A549 (cell line): ENCODE results near the gene RAP1GDS1. TPM values are rescaled to one million over a fixed set of nuclear protein-coding genes. Genes with fewer than 3 reads are reported as not detected.

ENCODE experiments used
- ATAC-seq, 2 experiments: fragments of 200-7000 bp in 1 of 2; fragments of >200 bp in 1 of 2; cut with Nextera tagmentation in 1 of 2; cut with Tn5 transposase in 1 of 2; 3 replicates each; pipeline versions ENCODE4 v1.8.0 to v1.9.1; 2018 to 2020; ENCODE audit warnings: mild to moderate bottlenecking in 1 of 2, moderate library complexity in 1 of 2
- CTCF ChIA-PET: fragments of 300-600 bp; sonication (Branson Sonifier 250); formaldehyde crosslinking; extraction: SDS; loops from one replicate; lab custom pipeline; 2021; ENCODE audit warnings: antibody characterized with exemption, inconsistent platforms; lab: Yijun Ruan, JAX
- POLR2A ChIA-PET: fragments of 350-600 bp; formaldehyde crosslinking; extraction: SDS; loops from one replicate; lab custom pipeline; 2021; ENCODE audit warnings: antibody characterized with exemption, inconsistent platforms; lab: Yijun Ruan, JAX
- DNase-seq, 2 experiments: peaks; one replicate each; pipeline versions ENCODE4 v3.0.0 to v3.0.0-alpha.2; 2011 to 2016; ENCODE audit warnings: low read depth in 1 of 2, low spot score in 1 of 2
- FAIRE-seq: peaks from 2 replicates; lab custom pipeline; 2011; peaks lifted over from hg19 to GRCh38; lab: Jason Lieb, UNC
- H3K27ac ChIP-seq, 2 experiments: fragments of >200 bp; sonication (Bioruptor Twin); formaldehyde crosslinking; 3 replicates each; pipeline ENCODE4 v1.5.1; 2016 to 2017
- H3K4me1 ChIP-seq: fragments of >200 bp; sonication (Bioruptor Twin); formaldehyde crosslinking; 3 replicates; pipeline ENCODE4 v1.6.1; 2016
- H3K4me2 ChIP-seq: fragments of >200 bp; sonication (Bioruptor Twin); formaldehyde crosslinking; 3 replicates; pipeline ENCODE4 v1.6.1; 2016
- H3K4me3 ChIP-seq: fragments of >200 bp; sonication (Bioruptor Twin); formaldehyde crosslinking; 3 replicates; pipeline ENCODE4 v1.5.1; 2016
- H3K9me3 ChIP-seq: fragments of >200 bp; sonication (Bioruptor Twin); formaldehyde crosslinking; 3 replicates; pipeline ENCODE4 v1.6.1; 2016
- BHLHE40 ChIP-seq: IDR thresholded peaks from 2 replicates; pipeline ENCODE4 v1.6.1; 2012; ENCODE audit warnings: low read depth, low read length, inconsistent platforms
- CBX2 ChIP-seq: fragments of 200-600 bp; sonication (generic); IDR thresholded peaks from 2 replicates; pipeline ENCODE4 v1.6.1; 2016; ENCODE audit warnings: low read depth, mild to moderate bottlenecking, borderline replicate concordance
- CHD2 ChIP-seq: fragments of 150-350 bp; IDR thresholded peaks from 2 replicates; pipeline ENCODE4 v1.6.1; 2014; ENCODE audit warnings: low read length; ENCODE audit not compliant: partially characterized antibody
- CHD4 ChIP-seq: fragments of 200-600 bp; sonication (generic); IDR thresholded peaks from 2 replicates; pipeline ENCODE4 v1.6.1; 2016; ENCODE audit warnings: antibody characterized with exemption, mild to moderate bottlenecking, borderline replicate concordance
- EHMT2 ChIP-seq: fragments of 200-600 bp; sonication (generic); IDR thresholded peaks from 2 replicates; pipeline ENCODE4 v1.6.1; 2016; ENCODE audit warnings: antibody characterized with exemption, low read depth, mild to moderate bottlenecking, moderate library complexity
- ELK1 ChIP-seq: fragments of 150-350 bp; IDR thresholded peaks from 2 replicates; pipeline ENCODE4 v1.6.1; 2014; ENCODE audit warnings: low read depth, mild to moderate bottlenecking, low read length
- ESRRA ChIP-seq: fragments of 150-350 bp; IDR thresholded peaks from 2 replicates; pipeline ENCODE4 v1.6.1; 2014; ENCODE audit warnings: mild to moderate bottlenecking, low read length, borderline replicate concordance
- FOSB ChIP-seq: fragments of 250-450 bp; sonication (Bioruptor Pico); IDR thresholded peaks from 2 replicates; pipeline ENCODE4 v1.5.0; 2020; ENCODE audit warnings: mild to moderate bottlenecking, moderate library complexity
- HDAC2 ChIP-seq: fragments of 200-600 bp; sonication (generic); IDR thresholded peaks from 2 replicates; pipeline ENCODE4 v1.6.1; 2016
- HEYL ChIP-seq: fragments of 250-450 bp; sonication (Bioruptor Pico); IDR thresholded peaks from 2 replicates; pipeline ENCODE4 v1.8.0; 2021; ENCODE audit warnings: mild to moderate bottlenecking, moderate library complexity
- HMGXB4 ChIP-seq: fragments of 250-450 bp; sonication (Bioruptor Pico); IDR thresholded peaks from 2 replicates; pipeline ENCODE4 v1.5.0; 2021; ENCODE audit warnings: mild to moderate bottlenecking, moderate library complexity, borderline replicate concordance
- HOXA7 ChIP-seq: fragments of 250-450 bp; sonication (Bioruptor Pico); IDR thresholded peaks from 2 replicates; pipeline ENCODE4 v1.5.0; 2020; ENCODE audit warnings: mild to moderate bottlenecking, moderate library complexity
- HOXB5 ChIP-seq: fragments of 250-450 bp; sonication (Bioruptor Pico); IDR thresholded peaks from 2 replicates; pipeline ENCODE4 v1.5.0; 2020; ENCODE audit warnings: mild to moderate bottlenecking, moderate library complexity
- JUN ChIP-seq, 2 experiments: fragments of >200 bp; sonication (Bioruptor Twin); formaldehyde crosslinking; IDR thresholded peaks; 2 replicates in 1 of 2; 3 replicates in 1 of 2; pipeline ENCODE4 v1.6.1; 2016 to 2017
- KDM1A ChIP-seq: fragments of 200-600 bp; sonication (generic); IDR thresholded peaks from 2 replicates; pipeline ENCODE4 v1.6.1; 2016; ENCODE audit warnings: low read depth, mild to moderate bottlenecking
- KDM5A ChIP-seq: fragments of 200-600 bp; sonication (generic); IDR thresholded peaks from 2 replicates; pipeline ENCODE4 v1.6.1; 2016; ENCODE audit warnings: antibody characterized with exemption, mild to moderate bottlenecking
- MAZ ChIP-seq: fragments of 150-350 bp; IDR thresholded peaks from 2 replicates; pipeline ENCODE4 v1.6.1; 2014; ENCODE audit warnings: antibody characterized with exemption, low read depth, low read length, borderline replicate concordance
- NFE2L2 ChIP-seq: fragments of 150-350 bp; conservative IDR thresholded peaks from 2 replicates; pipeline ENCODE4 v1.6.1; 2014; ENCODE audit warnings: low read length
- NPAS2 ChIP-seq: fragments of 250-450 bp; sonication (Bioruptor Pico); IDR thresholded peaks from 2 replicates; pipeline ENCODE4 v1.8.0; 2022; ENCODE audit warnings: mild to moderate bottlenecking, moderate library complexity, borderline replicate concordance
- NR3C1 ChIP-seq: fragments of >200 bp; sonication (Bioruptor Twin); formaldehyde crosslinking; IDR thresholded peaks from 3 replicates; pipeline ENCODE4 v1.6.1; 2017
- PHF8 ChIP-seq: fragments of 200-600 bp; sonication (generic); IDR thresholded peaks from 2 replicates; pipeline ENCODE4 v1.6.1; 2016; ENCODE audit warnings: low read depth, mild to moderate bottlenecking, antibody characterized with exemption, moderate library complexity, borderline replicate concordance
- RAD21 ChIP-seq, 2 experiments: fragments of >200 bp in 1 of 2; sonication (Bioruptor Twin) in 1 of 2; formaldehyde crosslinking in 1 of 2; IDR thresholded peaks in 1 of 2; conservative IDR thresholded peaks in 1 of 2; 2 replicates in 1 of 2; 3 replicates in 1 of 2; pipeline ENCODE4 v1.6.1; 2012 to 2018; ENCODE audit warnings: inconsistent platforms in 1 of 2
- RFX5 ChIP-seq: fragments of 450-650 bp; IDR thresholded peaks from 2 replicates; pipeline ENCODE4 v1.7.1; 2014; ENCODE audit warnings: antibody characterized with exemption, mild to moderate bottlenecking, moderate library complexity
- RNF2 ChIP-seq: fragments of 200-600 bp; sonication (generic); IDR thresholded peaks from 2 replicates; pipeline ENCODE4 v1.6.1; 2016; ENCODE audit warnings: low read depth, mild to moderate bottlenecking, antibody characterized with exemption, moderate library complexity, borderline replicate concordance
- SREBF2 ChIP-seq: fragments of 450-650 bp; IDR thresholded peaks from 2 replicates; pipeline ENCODE4 v1.6.1; 2014; ENCODE audit warnings: mild to moderate bottlenecking, moderate library complexity
- TFCP2L1 ChIP-seq: fragments of 250-450 bp; sonication (Bioruptor Pico); IDR thresholded peaks from 2 replicates; pipeline ENCODE4 v1.5.0; 2021; ENCODE audit warnings: mild to moderate bottlenecking
- USF2 ChIP-seq: fragments of 450-650 bp; IDR thresholded peaks from 2 replicates; pipeline ENCODE4 v1.6.1; 2014; ENCODE audit warnings: antibody characterized with exemption
- ZC3H11A ChIP-seq: fragments of 450-650 bp; IDR thresholded peaks from 2 replicates; pipeline ENCODE4 v1.6.1; 2014; ENCODE audit warnings: antibody characterized with exemption, mild to moderate bottlenecking
- ZNF302 ChIP-seq: fragments of 250-450 bp; sonication (Bioruptor Pico); IDR thresholded peaks from 2 replicates; pipeline ENCODE4 v1.9.0; 2021; ENCODE audit warnings: inconsistent platforms, mild to moderate bottlenecking, moderate library complexity
- WGBS: methylation state at CpG from one replicate; pipeline ENCODE4 v1.1.6; 2017; ENCODE audit errors: missing lambda C conversion rate; 5-methylcytosine and 5-hydroxymethylcytosine counted together
- polyA minus RNA-seq: library from RNA; depleted of rRNA, polyadenylated mRNA; stranded (reverse); fragments of >200 nt; gene quantifications from 2 replicates; pipeline ENCODE4 v1.2.3, GENCODE V29; 2011; rRNA and poly(A)+ RNA removed
- polyA plus RNA-seq, 4 experiments: library from polyadenylated mRNA; depleted of rRNA in 3 of 4; stranded (reverse); fragments of >200 nt; fragmentation: RNase III in 1 of 4; extraction: RNeasy Plus Mini Kit Qiagen cat#74134 plus additional on column Dnase treatment in 1 of 4; gene quantifications; 2 replicates in 3 of 4; 3 replicates in 1 of 4; pipeline ENCODE4 v1.2.3, GENCODE V29; 2011 to 2017
- TF ChIP-seq, protein P1 (sequence below): IDR thresholded peaks from 2 replicates; pipeline ENCODE4 v1.6.1; 2012
- TF ChIP-seq, protein P2 (sequence below): fragments of >200 bp; sonication (Bioruptor Twin); formaldehyde crosslinking; IDR thresholded peaks from 2 replicates; pipeline ENCODE4 v1.6.1; 2016
- TF ChIP-seq, protein P3 (sequence below): IDR thresholded peaks from 2 replicates; pipeline ENCODE4 v1.6.1; 2012

RAP1GDS1 gene
- polyA plus RNA-seq (2011; rRNA removed) (30.7 and 31.6 TPM in 2 replicates), polyA plus RNA-seq (2017; fragmentation: RNase III; extraction: RNeasy Plus Mini Kit Qiagen cat#74134 plus additional on column Dnase treatment) (29.3 to 31.0 TPM (median 29.3 TPM) in 3 replicates), polyA minus RNA-seq (20.5 and 29.2 TPM in 2 replicates)
- polyA plus RNA-seq (2012; cell fraction: cytosol; rRNA removed) = 10.7 and 12.3 TPM in 2 replicates
- polyA plus RNA-seq (2012; cell fraction: nucleus; rRNA removed) = 5.9 and 6.4 TPM in 2 replicates

- H3K4me2 ChIP-seq = peak within 1 kb of the TSS; percentile 93
- ATAC-seq (peak; percentile 82 to 92), FAIRE-seq (no peak), DNase-seq (peak; percentile 82 to 95)
- peak within 1 kb of the TSS; percentile 96 to 99 for H3K27ac ChIP-seq
- peak within 1 kb of the TSS; percentile 86 for H3K4me3 ChIP-seq
- POLR2A ChIA-PET = interaction anchor here (0.6 to 2.1 kb wide), 17 partner anchors 9 to 1688 kb away, joined by 3 to 15 read pairs (median 5); partner anchors contain the start of genes ADH5, EIF4E, METAP1 and STPG2
- CTCF ChIA-PET = interaction anchor here (0.9 to 1.6 kb wide), 2 partner anchors 12 to 685 kb away, joined by 3 read pairs; no protein-coding TSS in a partner anchor
- 0% methylated on average over 2 of the region's 84 CpGs for WGBS
- H3K4me1 ChIP-seq = peaks cover 25% of the 10 kb centered on the region
- H3K9me3 ChIP-seq = no peaks in the 10 kb centered on the region
- TF ChIP-seq HOXA7 (CRISPR knock-in tag) (no peak), JUN (IDR thresholded peaks at IDR 0.05) (peak; percentile 26 to 83; a peak in 3 of 5 replicates), ELK1 (no peak), TFCP2L1 (CRISPR knock-in tag) (no peak), CHD4 (no peak), CBX2 (no peak), RFX5 (no peak), NPAS2 (CRISPR knock-in tag) (no peak), HEYL (CRISPR knock-in tag) (no peak), CHD2 (no peak), RNF2 (no peak), KDM1A (no peak), ESRRA (no peak), RAD21 (conservative IDR thresholded peaks at IDR 0.05 in 1 of 2, IDR thresholded peaks at IDR 0.05 in 1 of 2) (no peak), NR3C1 (no peak), KDM5A (no peak), FOSB (CRISPR knock-in tag) (no peak), ZC3H11A (no peak), HMGXB4 (CRISPR knock-in tag) (peak; percentile 55; the same call in 1 of the 2 replicates), SREBF2 (no peak), PHF8 (peak; percentile 85), BHLHE40 (no peak), HOXB5 (CRISPR knock-in tag) (no peak), HDAC2 (no peak), ZNF302 (CRISPR knock-in tag) (no peak), NFE2L2 (no peak), USF2 (no peak), EHMT2 (no peak), MAZ (peak; percentile 38; the same call in 1 of the 2 replicates)
- TF ChIP-seq, protein P1, sequence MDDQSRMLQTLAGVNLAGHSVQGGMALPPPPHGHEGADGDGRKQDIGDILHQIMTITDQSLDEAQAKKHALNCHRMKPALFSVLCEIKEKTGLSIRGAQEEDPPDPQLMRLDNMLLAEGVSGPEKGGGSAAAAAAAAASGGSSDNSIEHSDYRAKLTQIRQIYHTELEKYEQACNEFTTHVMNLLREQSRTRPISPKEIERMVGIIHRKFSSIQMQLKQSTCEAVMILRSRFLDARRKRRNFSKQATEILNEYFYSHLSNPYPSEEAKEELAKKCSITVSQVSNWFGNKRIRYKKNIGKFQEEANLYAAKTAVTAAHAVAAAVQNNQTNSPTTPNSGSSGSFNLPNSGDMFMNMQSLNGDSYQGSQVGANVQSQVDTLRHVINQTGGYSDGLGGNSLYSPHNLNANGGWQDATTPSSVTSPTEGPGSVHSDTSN = no peak
- TF ChIP-seq, protein P2, sequence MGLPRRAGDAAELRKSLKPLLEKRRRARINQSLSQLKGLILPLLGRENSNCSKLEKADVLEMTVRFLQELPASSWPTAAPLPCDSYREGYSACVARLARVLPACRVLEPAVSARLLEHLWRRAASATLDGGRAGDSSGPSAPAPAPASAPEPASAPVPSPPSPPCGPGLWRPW = no peak
- TF ChIP-seq, protein P3, sequence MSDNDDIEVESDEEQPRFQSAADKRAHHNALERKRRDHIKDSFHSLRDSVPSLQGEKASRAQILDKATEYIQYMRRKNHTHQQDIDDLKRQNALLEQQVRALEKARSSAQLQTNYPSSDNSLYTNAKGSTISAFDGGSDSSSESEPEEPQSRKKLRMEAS = peak; percentile 18
These were observed at the start of gene RAP1GDS1 for GRCh38 chr4:98260579-98261404. TSS of gene RAP1GDS1 (plus strand) at chr4:98261384. CDS start at chr4:98261566, 182 bp downstream.
